PC-3 (cell line): ENCODE measurements around the gene MCU.

Source experiments
- CTCF ChIP-seq: fragments of 300-600 bp; sonication (generic); conservative IDR thresholded peaks from 2 replicates; pipeline ENCODE4 v1.5.1; 2017; ENCODE audit warnings: antibody characterized with exemption, low read depth, mild to moderate bottlenecking, low read length
- EZH2 ChIP-seq: fragments of 300-600 bp; sonication (generic); IDR thresholded peaks from one replicate; pipeline ENCODE4 v1.6.1; 2017; ENCODE audit warnings: antibody characterized with exemption, mild to moderate bottlenecking, low read length; ENCODE audit not compliant: unreplicated experiment

GRCh38 chr10:72911758-72912157 is 219.8 kb downstream of the MCU start:
- TF ChIP-seq CTCF (no peak), EZH2 (no peak)
